Measurements from ENCODE around the gene MED23.

The MED23 gene

GRCh38 chr6:131640576-131640975 lies 12.5 kb upstream of the MED23 start:
- no peak for DNase-seq

- no peak for DNase-seq
Measured at GRCh38 chr6:131640100-131640499, 12.1 kb upstream of the MED23 start.

GRCh38 chr6:131638013-131638412 lies 10.0 kb upstream of the MED23 start:
- DNase-seq: no peak

- no peak for DNase-seq
Measured at GRCh38 chr6:131636880-131637792, 9.1 kb upstream of the MED23 start, which contains the start of gene ENPP3. Gene ENPP3, plus strand, starts transcription at chr6:131637302. Its CDS starts 83 bp downstream, at chr6:131637385.

- no peak for DNase-seq
Measured at GRCh38 chr6:131635384-131636340, 7.6 kb upstream of the MED23 start.

GRCh38 chr6:131631625-131632289 lies 3.7 kb upstream of the MED23 start:
- DNase-seq: no peak

- DNase-seq: no peak
Measured at GRCh38 chr6:131629651-131630050, 1.6 kb upstream of the MED23 start.

- DNase-seq: no peak
Measured at GRCh38 chr6:131628726-131629125, 684 bp upstream of the MED23 start.

GRCh38 chr6:131615275-131615674 lies 12.8 kb downstream of the MED23 start:
- DNase-seq: no peak

GRCh38 chr6:131613296-131613925 lies 14.6 kb downstream of the MED23 start:
- no peak for DNase-seq

GRCh38 chr6:131602781-131603312 lies 25.2 kb downstream of the MED23 start:
- DNase-seq: no peak

GRCh38 chr6:131600716-131601115 lies 27.3 kb downstream of the MED23 start:
- no peak for DNase-seq

GRCh38 chr6:131597446-131597845 lies 30.6 kb downstream of the MED23 start:
- DNase-seq: no peak

- no peak for DNase-seq
Measured at GRCh38 chr6:131594074-131594473, 34.0 kb downstream of the MED23 start.

- DNase-seq: no peak
Measured at GRCh38 chr6:131592935-131593334, 35.1 kb downstream of the MED23 start.

- DNase-seq: no peak
Measured at GRCh38 chr6:131588643-131589042, 39.4 kb downstream of the MED23 start.

GRCh38 chr6:131587909-131588308 lies 40.1 kb downstream of the MED23 start:
- DNase-seq: no peak

GRCh38 chr6:131586543-131586942 lies 41.5 kb downstream of the MED23 start:
- DNase-seq: no peak

- no peak for DNase-seq
Measured at GRCh38 chr6:131581523-131581922, 46.5 kb downstream of the MED23 start.

- DNase-seq: no peak
Measured at GRCh38 chr6:131575834-131576478, 52.1 kb downstream of the MED23 start.

- no peak for DNase-seq
Measured at GRCh38 chr6:131574686-131575085, 53.4 kb downstream of the MED23 start.

GRCh38 chr6:131574133-131574532 lies 53.9 kb downstream of the MED23 start:
- no peak for DNase-seq
